ENCODE results near the gene TLE5.

TLE5 gene

DNA sequence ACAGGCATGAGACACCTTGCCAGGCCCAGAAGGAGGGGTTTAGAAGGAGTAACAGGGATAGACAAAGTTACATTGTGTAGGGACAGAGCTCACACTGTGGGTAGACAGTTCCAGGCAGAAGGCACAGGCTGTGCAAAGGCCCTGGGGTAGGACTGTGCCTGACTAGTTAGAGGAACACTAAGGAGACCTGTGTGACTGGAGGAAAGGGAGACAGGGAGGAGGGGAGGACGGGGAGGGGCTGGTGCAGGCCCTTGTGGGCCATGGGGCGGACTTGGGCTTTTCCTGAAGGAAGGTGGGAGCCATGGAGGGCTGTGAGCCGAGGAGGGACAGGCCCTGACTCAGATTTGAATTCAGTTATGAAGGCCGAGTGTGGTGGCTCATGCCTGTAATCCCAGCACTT lies 17.3 kb upstream of the TLE5 start:
- H3K9ac ChIP-seq, result no peak overlapping the region
- no peaks in the 10 kb centered on the region for H3K36me3 ChIP-seq (ENCODE audit: control insufficient read depth, insufficient read depth, low read length)
- H3K4me2 ChIP-seq (ENCODE audit: low read length), result no peak overlapping the region
- TF ChIP-seq CTCF (IDR thresholded peaks at IDR 0.05), result no peak
- H3K9me3 ChIP-seq (ENCODE audit: control insufficient read depth, low read length), result no peaks in the 10 kb centered on the region
- H3K4me3 ChIP-seq (ENCODE audit: low read depth, low read length), result no peak overlapping the region
- H3K27ac ChIP-seq, result no peak overlapping the region
- H3K27me3 ChIP-seq (ENCODE audit: control insufficient read depth, insufficient read depth, low read length), result no peaks in the 10 kb centered on the region
- no peaks in the 10 kb centered on the region for H3K4me1 ChIP-seq
- no peak overlapping the region for H2AFZ ChIP-seq
- no peaks in the 10 kb centered on the region for H3K79me2 ChIP-seq

DNA sequence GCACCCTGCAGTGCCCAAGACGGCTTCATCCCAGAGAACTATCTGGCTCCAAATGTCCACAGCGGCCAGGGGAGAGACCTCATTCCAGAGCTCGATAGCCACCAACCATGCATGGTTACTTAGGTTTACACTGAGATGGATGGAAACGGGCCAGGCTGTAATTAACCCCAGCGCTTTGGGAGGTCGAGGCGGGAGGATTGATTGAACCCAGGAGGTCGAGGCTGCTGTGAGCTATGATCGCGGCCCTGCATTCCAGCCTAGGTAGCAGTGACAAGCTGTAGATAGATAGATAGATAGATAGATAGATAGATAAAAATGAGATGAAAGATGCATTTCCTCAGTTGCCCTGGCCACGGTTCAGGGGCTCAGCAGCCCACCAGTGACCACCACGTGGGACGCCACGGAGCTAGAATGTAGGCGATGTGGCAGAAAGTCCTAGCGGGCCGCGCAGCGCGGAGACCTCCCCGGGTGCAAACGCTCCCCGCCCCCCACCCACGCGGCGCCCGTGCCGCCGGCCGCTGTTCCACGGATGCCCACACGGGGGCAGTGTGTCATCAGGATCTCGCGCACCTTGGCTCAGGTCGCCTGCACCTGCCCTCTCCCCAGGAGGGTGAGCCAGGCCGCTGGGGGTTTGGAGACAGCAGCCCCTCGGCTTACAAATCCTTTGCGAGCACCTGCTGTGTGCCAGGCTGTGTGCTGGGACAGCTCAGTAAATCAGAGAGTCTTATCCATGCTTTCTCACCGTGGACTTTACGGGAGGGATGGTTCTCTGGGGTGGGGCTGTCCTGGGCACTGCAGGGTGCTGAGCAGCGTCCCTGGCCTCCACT lies 13.5 kb upstream of the TLE5 start:
- H3K9me3 ChIP-seq (ENCODE audit: control insufficient read depth, low read length), result no peaks in the 10 kb centered on the region
- TF ChIP-seq CTCF (IDR thresholded peaks at IDR 0.05), result peak; percentile 96
- no peak overlapping the region for H3K4me3 ChIP-seq (ENCODE audit: low read depth, low read length)
- H2AFZ ChIP-seq, result peak overlapping the region; percentile 5
- H3K4me2 ChIP-seq (ENCODE audit: low read length), result no peak overlapping the region
- H3K27ac ChIP-seq, result no peak overlapping the region
- H3K27me3 ChIP-seq (ENCODE audit: control insufficient read depth, insufficient read depth, low read length), result no peaks in the 10 kb centered on the region
- no peaks in the 10 kb centered on the region for H3K4me1 ChIP-seq
- H3K79me2 ChIP-seq, result no peaks in the 10 kb centered on the region
- H3K36me3 ChIP-seq (ENCODE audit: control insufficient read depth, insufficient read depth, low read length), result no peaks in the 10 kb centered on the region
- no peak overlapping the region for H3K9ac ChIP-seq

DNA sequence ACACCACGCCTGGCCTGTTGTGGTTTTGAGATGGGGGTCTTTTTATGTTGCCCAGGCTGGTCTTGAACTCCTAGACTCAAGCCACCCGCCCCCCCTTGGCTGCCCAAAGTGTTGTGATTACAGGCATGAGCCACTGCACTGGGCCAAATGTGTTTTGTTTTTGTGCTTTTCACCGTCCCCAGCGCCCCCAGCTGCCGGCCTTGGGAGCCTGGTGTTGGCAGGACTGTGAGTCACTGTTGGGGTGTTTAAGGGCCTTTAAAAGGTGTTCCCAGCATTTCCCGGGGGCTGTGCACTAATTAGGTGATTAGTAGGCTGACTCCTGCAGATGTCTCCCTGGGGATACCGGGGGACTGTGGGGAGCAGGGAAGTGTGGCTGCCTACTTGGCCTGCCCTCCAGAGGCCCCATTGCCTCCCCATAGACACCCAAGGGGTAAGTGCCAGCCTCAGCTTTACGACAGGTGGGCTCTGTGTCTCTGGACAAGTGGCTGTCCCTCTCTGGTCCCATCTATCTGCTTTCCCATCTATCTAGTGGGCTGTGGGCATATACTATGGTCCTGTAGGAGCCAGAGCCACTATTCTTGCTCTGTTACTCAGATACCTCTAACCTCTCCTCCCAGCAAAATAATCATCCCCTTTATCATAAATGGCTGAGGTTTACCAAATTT lies 11.8 kb upstream of the TLE5 start:
- no peaks in the 10 kb centered on the region for H3K36me3 ChIP-seq (ENCODE audit: control insufficient read depth, insufficient read depth, low read length)
- H3K4me2 ChIP-seq (ENCODE audit: low read length), result no peak overlapping the region
- no peaks in the 10 kb centered on the region for H3K27me3 ChIP-seq (ENCODE audit: control insufficient read depth, insufficient read depth, low read length)
- H3K4me3 ChIP-seq (ENCODE audit: low read depth, low read length), result no peak overlapping the region
- H3K4me1 ChIP-seq, result no peaks in the 10 kb centered on the region
- no peaks in the 10 kb centered on the region for H3K79me2 ChIP-seq
- H3K9me3 ChIP-seq (ENCODE audit: control insufficient read depth, low read length), result no peaks in the 10 kb centered on the region
- H3K9ac ChIP-seq, result no peak overlapping the region
- TF ChIP-seq CTCF (IDR thresholded peaks at IDR 0.05), result no peak
- no peak overlapping the region for H2AFZ ChIP-seq
- no peak overlapping the region for H3K27ac ChIP-seq

DNA sequence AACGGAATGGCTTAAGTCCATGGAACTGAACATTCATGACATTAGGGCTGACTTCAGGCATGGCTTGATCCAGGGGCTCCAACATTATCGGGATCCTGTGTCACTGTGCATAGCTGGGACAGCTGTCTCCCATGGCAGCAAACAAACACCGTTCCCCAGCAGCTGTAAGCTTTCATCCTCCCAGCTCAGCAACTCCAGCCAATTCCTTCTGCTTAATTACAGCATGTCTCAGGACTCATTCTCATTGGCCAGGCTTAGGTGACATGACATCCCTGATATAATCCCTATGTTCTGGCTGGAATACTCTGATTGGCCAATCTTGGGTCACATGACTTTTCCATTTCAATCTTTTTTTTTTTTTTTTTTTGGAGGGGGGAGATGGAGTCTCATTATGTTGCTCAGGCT lies 10.9 kb upstream of the TLE5 start:
- Histone ChIP-seq H2AFZ (no peak overlapping the region), H3K4me3 (ENCODE audit: low read depth, low read length) (no peak overlapping the region), H3K4me1 (no peaks in the 10 kb centered on the region), H3K79me2 (no peaks in the 10 kb centered on the region), H3K27me3 (ENCODE audit: control insufficient read depth, insufficient read depth, low read length) (no peaks in the 10 kb centered on the region), H3K9ac (no peak overlapping the region), H3K36me3 (ENCODE audit: control insufficient read depth, insufficient read depth, low read length) (no peaks in the 10 kb centered on the region), H3K9me3 (ENCODE audit: control insufficient read depth, low read length) (no peaks in the 10 kb centered on the region), H3K4me2 (ENCODE audit: low read length) (no peak overlapping the region), H3K27ac (no peak overlapping the region)
- no peak for TF ChIP-seq CTCF (IDR thresholded peaks at IDR 0.05)

Measured in parathyroid adenoma (tissue), 2 donors.